Adrenal gland (tissue), 5 donors: Measurements from ENCODE around the gene ITPRID1.

Experiments used
- CTCF ChIP-seq, 6 experiments: fragments of 450-650 bp in 4 of 6; fragments of 200-600 bp in 2 of 6; sonication (generic) in 1 of 6; IDR thresholded peaks; 1 replicate in 5 of 6; 2 replicates in 1 of 6; pipeline versions ENCODE4 v1.5.1 to v1.8.0; 2016 to 2021; ENCODE audit warnings: antibody characterized with exemption in 6 of 6, mild to moderate bottlenecking in 2 of 6, moderate library complexity in 1 of 6
- POLR2A ChIP-seq, 2 donors: fragments of 450-650 bp; IDR thresholded peaks; one replicate each; pipeline ENCODE4 v1.6.1; 2017; ENCODE audit warnings: antibody characterized with exemption in 2 of 2, mild to moderate bottlenecking in 2 of 2, moderate library complexity in 1 of 2
- donor health status: DM: no; HTN: no; CAD: no.

- TF ChIP-seq CTCF (IDR thresholded peaks at IDR 0.05), result no peak
- TF ChIP-seq POLR2A (IDR thresholded peaks at IDR 0.05), result no peak
Observed at GRCh38 chr7:31490796-31491314, 23.0 kb upstream of the ITPRID1 start.
